Neural crest cell (in vitro differentiated cells): Measurements from ENCODE around the gene PERM1. TPM values are rescaled to one million over a fixed set of nuclear protein-coding genes. Genes with fewer than 3 reads are reported as not detected.
"Not testable (repeated sequence)": the region's sequence is repeated elsewhere in the genome, so short reads cannot be mapped to it uniquely, and the experiment has no call there.

ENCODE experiments used
- DNase-seq: peaks from one replicate; pipeline ENCODE4 v3.0.0; 2021; ENCODE audit warnings: low read depth, mixed read lengths, low spot score
- H3K27ac Mint-ChIP-seq: one replicate; pipeline ENCODE4 v1.8.0; 2021; ENCODE audit warnings: mild to moderate bottlenecking, mixed read lengths; ENCODE audit not compliant: unreplicated experiment
- H3K27me3 Mint-ChIP-seq: 2 replicates; pipeline ENCODE4 v1.8.0; 2021; ENCODE audit warnings: low read depth, mild to moderate bottlenecking, mixed read lengths
- H3K36me3 Mint-ChIP-seq: 2 replicates; pipeline ENCODE4 v1.8.0; 2021; ENCODE audit warnings: low read depth, mild to moderate bottlenecking, mixed read lengths
- H3K4me1 Mint-ChIP-seq: 2 replicates; pipeline ENCODE4 v1.8.0; 2021; ENCODE audit warnings: mixed read lengths
- H3K4me3 Mint-ChIP-seq: one replicate; pipeline ENCODE4 v1.8.0; 2021; ENCODE audit warnings: mild to moderate bottlenecking, mixed read lengths
- H3K9me3 Mint-ChIP-seq: 2 replicates; pipeline ENCODE4 v1.8.0; 2021; ENCODE audit warnings: mixed read lengths
- total RNA-seq: library from RNA; stranded (reverse); gene quantifications from 2 replicates; pipeline ENCODE4 v1.2.1, GENCODE V29; 2021
- TF ChIP-seq, protein P1 (sequence below): fragments of 200-600 bp; sonication (generic); conservative IDR thresholded peaks from 2 replicates; pipeline ENCODE4 v1.5.0; 2021; ENCODE audit warnings: antibody characterized with exemption, mild to moderate bottlenecking

PERM1 gene
- total RNA-seq, 1 donor from 2014 or later, result not detected

GRCh38 chr1:997993-998744, 16.3 kb upstream of the PERM1 start:
- no peaks in the 10 kb centered on the region for H3K9me3 Mint-ChIP-seq
- no peak overlapping the region for H3K4me3 Mint-ChIP-seq
- peaks cover 8% of the 10 kb centered on the region for H3K4me1 Mint-ChIP-seq
- H3K27me3 Mint-ChIP-seq, result peaks cover 38% of the 10 kb centered on the region
- no peak overlapping the region for H3K27ac Mint-ChIP-seq
- no peaks in the 10 kb centered on the region for H3K36me3 Mint-ChIP-seq
- no peak for DNase-seq
- TF ChIP-seq, protein P1, sequence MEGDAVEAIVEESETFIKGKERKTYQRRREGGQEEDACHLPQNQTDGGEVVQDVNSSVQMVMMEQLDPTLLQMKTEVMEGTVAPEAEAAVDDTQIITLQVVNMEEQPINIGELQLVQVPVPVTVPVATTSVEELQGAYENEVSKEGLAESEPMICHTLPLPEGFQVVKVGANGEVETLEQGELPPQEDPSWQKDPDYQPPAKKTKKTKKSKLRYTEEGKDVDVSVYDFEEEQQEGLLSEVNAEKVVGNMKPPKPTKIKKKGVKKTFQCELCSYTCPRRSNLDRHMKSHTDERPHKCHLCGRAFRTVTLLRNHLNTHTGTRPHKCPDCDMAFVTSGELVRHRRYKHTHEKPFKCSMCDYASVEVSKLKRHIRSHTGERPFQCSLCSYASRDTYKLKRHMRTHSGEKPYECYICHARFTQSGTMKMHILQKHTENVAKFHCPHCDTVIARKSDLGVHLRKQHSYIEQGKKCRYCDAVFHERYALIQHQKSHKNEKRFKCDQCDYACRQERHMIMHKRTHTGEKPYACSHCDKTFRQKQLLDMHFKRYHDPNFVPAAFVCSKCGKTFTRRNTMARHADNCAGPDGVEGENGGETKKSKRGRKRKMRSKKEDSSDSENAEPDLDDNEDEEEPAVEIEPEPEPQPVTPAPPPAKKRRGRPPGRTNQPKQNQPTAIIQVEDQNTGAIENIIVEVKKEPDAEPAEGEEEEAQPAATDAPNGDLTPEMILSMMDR, result no peak

GRCh38 chr1:997713-997992, 15.8 kb upstream of the PERM1 start:
- no peak overlapping the region for H3K27ac Mint-ChIP-seq
- H3K4me1 Mint-ChIP-seq, result peaks cover 8% of the 10 kb centered on the region
- peaks cover 38% of the 10 kb centered on the region for H3K27me3 Mint-ChIP-seq
- H3K4me3 Mint-ChIP-seq, result no peak overlapping the region
- TF ChIP-seq, protein P1, result no peak
- peaks cover under 1% of the 10 kb centered on the region for H3K36me3 Mint-ChIP-seq
- DNase-seq, result no peak
- H3K9me3 Mint-ChIP-seq, result peaks cover under 1% of the 10 kb centered on the region

- Mint-ChIP-seq H3K36me3 (peaks cover 3% of the 10 kb centered on the region), H3K27me3 (peaks cover 40% of the 10 kb centered on the region), H3K4me3 (peak overlapping the region; percentile 69), H3K4me1 (peaks cover 8% of the 10 kb centered on the region), H3K9me3 (peaks cover 3% of the 10 kb centered on the region), H3K27ac (no peak overlapping the region)
- DNase-seq, result no peak
- TF ChIP-seq, protein P1, result no peak
Observed at GRCh38 chr1:996851-997712, 15.2 kb upstream of the PERM1 start.

GRCh38 chr1:995665-996633, 14.1 kb upstream of the PERM1 start:
- Mint-ChIP-seq H3K27me3 (peaks cover 43% of the 10 kb centered on the region), H3K9me3 (peaks cover 3% of the 10 kb centered on the region), H3K36me3 (peaks cover 3% of the 10 kb centered on the region), H3K4me1 (peaks cover 8% of the 10 kb centered on the region), H3K4me3 (peak overlapping the region; percentile 74), H3K27ac (no peak overlapping the region)
- TF ChIP-seq, protein P1, result no peak
- no peak for DNase-seq

- Mint-ChIP-seq H3K4me3 (peak overlapping the region; percentile 72), H3K27me3 (peaks cover 50% of the 10 kb centered on the region)
- H3K4me1 Mint-ChIP-seq, H3K36me3 Mint-ChIP-seq, DNase-seq, H3K27ac Mint-ChIP-seq, H3K9me3 Mint-ChIP-seq: not testable (repeated sequence)
Observed at GRCh38 chr1:994546-994945, 12.7 kb upstream of the PERM1 start.
